ENCODE data around the gene CEMIP.

Gene CEMIP

GRCh38 chr15:80873366-80873952 lies 94.3 kb downstream of the CEMIP start:
- H3K4me3 ChIP-seq = no peak overlapping the region
- peak overlapping the region in 1 of 21 experiments; percentile 31 for H3K27ac ChIP-seq

GRCh38 chr15:80875568-80876347 lies 96.6 kb downstream of the CEMIP start:
- peak overlapping the region in 1 of 21 experiments; percentile 43 for H3K27ac ChIP-seq
- H3K4me3 ChIP-seq = no peak overlapping the region

GRCh38 chr15:80876348-80876674 lies 97.1 kb downstream of the CEMIP start:
- H3K27ac ChIP-seq = no peak overlapping the region
- no peak overlapping the region for H3K4me3 ChIP-seq

GRCh38 chr15:80878242-80878866 lies 99.2 kb downstream of the CEMIP start:
- Histone ChIP-seq H3K4me3 (no peak overlapping the region), H3K27ac (no peak overlapping the region)

GRCh38 chr15:80878867-80879250 lies 99.7 kb downstream of the CEMIP start:
- no peak overlapping the region for H3K4me3 ChIP-seq
- H3K27ac ChIP-seq = no peak overlapping the region

- no peak overlapping the region for H3K27ac ChIP-seq
Measured at GRCh38 chr15:80880086-80880485, 100.9 kb downstream of the CEMIP start.

GRCh38 chr15:80883641-80884040 lies 104.5 kb downstream of the CEMIP start:
- Histone ChIP-seq H3K4me3 (no peak overlapping the region), H3K27ac (no peak overlapping the region)

More at GRCh38 chr15:80880086-80880485, 100.9 kb downstream of the CEMIP start:
- no peak overlapping the region for H3K4me3 ChIP-seq

- H3K4me3 ChIP-seq = no peak overlapping the region
- H3K27ac ChIP-seq = no peak overlapping the region
Measured at GRCh38 chr15:80885016-80885579, 105.9 kb downstream of the CEMIP start.

GRCh38 chr15:80887148-80887547 lies 108.0 kb downstream of the CEMIP start:
- H3K27ac ChIP-seq = no peak overlapping the region
- no peak overlapping the region for H3K4me3 ChIP-seq

GRCh38 chr15:80888846-80889245 lies 109.7 kb downstream of the CEMIP start:
- no peak overlapping the region for H3K4me3 ChIP-seq

GRCh38 chr15:80890341-80891005 lies 111.3 kb downstream of the CEMIP start:
- peak overlapping the region in 2 of 21 experiments; percentile 0 to 5 for H3K27ac ChIP-seq
- no peak overlapping the region for H3K4me3 ChIP-seq

More at GRCh38 chr15:80888846-80889245, 109.7 kb downstream of the CEMIP start:
- H3K27ac ChIP-seq = no peak overlapping the region

- no peak overlapping the region for H3K4me3 ChIP-seq
Measured at GRCh38 chr15:80891006-80891405, 111.8 kb downstream of the CEMIP start.

GRCh38 chr15:80892414-80892813 lies 113.2 kb downstream of the CEMIP start:
- Histone ChIP-seq H3K27ac (no peak overlapping the region), H3K4me3 (no peak overlapping the region)

More at GRCh38 chr15:80891006-80891405, 111.8 kb downstream of the CEMIP start:
- peak overlapping the region in 1 of 21 experiments; percentile 0 for H3K27ac ChIP-seq

GRCh38 chr15:80893777-80894176 lies 114.6 kb downstream of the CEMIP start:
- Histone ChIP-seq H3K27ac (no peak overlapping the region), H3K4me3 (no peak overlapping the region)

GRCh38 chr15:80895091-80895490 lies 115.9 kb downstream of the CEMIP start:
- Histone ChIP-seq H3K27ac (no peak overlapping the region), H3K4me3 (no peak overlapping the region)

- H3K4me3 ChIP-seq = no peak overlapping the region
- no peak overlapping the region for H3K27ac ChIP-seq
Measured at GRCh38 chr15:80895965-80896364, 116.8 kb downstream of the CEMIP start.

- H3K4me3 ChIP-seq = no peak overlapping the region
- H3K27ac ChIP-seq = no peak overlapping the region
Measured at GRCh38 chr15:80898040-80898439, 118.9 kb downstream of the CEMIP start.

GRCh38 chr15:80902298-80902801 lies 123.2 kb downstream of the CEMIP start:
- H3K4me3 ChIP-seq = no peak overlapping the region
- H3K27ac ChIP-seq = no peak overlapping the region

GRCh38 chr15:80904998-80905397 lies 125.8 kb downstream of the CEMIP start:
- no peak overlapping the region for H3K27ac ChIP-seq

More at GRCh38 chr15:80904998-80905397, 125.8 kb downstream of the CEMIP start:
- no peak overlapping the region for H3K4me3 ChIP-seq

All from skin epidermis (tissue), 12 donors.